Measurements from ENCODE around the gene PRKG1.

GRCh38 chr10:51034769-51035168, 39.5 kb upstream of the PRKG1 start:
- TF ChIP-seq, protein P1, sequence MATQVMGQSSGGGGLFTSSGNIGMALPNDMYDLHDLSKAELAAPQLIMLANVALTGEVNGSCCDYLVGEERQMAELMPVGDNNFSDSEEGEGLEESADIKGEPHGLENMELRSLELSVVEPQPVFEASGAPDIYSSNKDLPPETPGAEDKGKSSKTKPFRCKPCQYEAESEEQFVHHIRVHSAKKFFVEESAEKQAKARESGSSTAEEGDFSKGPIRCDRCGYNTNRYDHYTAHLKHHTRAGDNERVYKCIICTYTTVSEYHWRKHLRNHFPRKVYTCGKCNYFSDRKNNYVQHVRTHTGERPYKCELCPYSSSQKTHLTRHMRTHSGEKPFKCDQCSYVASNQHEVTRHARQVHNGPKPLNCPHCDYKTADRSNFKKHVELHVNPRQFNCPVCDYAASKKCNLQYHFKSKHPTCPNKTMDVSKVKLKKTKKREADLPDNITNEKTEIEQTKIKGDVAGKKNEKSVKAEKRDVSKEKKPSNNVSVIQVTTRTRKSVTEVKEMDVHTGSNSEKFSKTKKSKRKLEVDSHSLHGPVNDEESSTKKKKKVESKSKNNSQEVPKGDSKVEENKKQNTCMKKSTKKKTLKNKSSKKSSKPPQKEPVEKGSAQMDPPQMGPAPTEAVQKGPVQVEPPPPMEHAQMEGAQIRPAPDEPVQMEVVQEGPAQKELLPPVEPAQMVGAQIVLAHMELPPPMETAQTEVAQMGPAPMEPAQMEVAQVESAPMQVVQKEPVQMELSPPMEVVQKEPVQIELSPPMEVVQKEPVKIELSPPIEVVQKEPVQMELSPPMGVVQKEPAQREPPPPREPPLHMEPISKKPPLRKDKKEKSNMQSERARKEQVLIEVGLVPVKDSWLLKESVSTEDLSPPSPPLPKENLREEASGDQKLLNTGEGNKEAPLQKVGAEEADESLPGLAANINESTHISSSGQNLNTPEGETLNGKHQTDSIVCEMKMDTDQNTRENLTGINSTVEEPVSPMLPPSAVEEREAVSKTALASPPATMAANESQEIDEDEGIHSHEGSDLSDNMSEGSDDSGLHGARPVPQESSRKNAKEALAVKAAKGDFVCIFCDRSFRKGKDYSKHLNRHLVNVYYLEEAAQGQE (IDR thresholded peaks at IDR 0.05; ENCODE audit: unreplicated experiment) = no peak
- TF ChIP-seq, protein P2, sequence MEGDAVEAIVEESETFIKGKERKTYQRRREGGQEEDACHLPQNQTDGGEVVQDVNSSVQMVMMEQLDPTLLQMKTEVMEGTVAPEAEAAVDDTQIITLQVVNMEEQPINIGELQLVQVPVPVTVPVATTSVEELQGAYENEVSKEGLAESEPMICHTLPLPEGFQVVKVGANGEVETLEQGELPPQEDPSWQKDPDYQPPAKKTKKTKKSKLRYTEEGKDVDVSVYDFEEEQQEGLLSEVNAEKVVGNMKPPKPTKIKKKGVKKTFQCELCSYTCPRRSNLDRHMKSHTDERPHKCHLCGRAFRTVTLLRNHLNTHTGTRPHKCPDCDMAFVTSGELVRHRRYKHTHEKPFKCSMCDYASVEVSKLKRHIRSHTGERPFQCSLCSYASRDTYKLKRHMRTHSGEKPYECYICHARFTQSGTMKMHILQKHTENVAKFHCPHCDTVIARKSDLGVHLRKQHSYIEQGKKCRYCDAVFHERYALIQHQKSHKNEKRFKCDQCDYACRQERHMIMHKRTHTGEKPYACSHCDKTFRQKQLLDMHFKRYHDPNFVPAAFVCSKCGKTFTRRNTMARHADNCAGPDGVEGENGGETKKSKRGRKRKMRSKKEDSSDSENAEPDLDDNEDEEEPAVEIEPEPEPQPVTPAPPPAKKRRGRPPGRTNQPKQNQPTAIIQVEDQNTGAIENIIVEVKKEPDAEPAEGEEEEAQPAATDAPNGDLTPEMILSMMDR (conservative IDR thresholded peaks at IDR 0.05; ENCODE audit: low read depth in 2 of 2) = no peak

All from GM23338 (cell line).